HPDE6-E6E7 (cell line): Measurements from ENCODE around the gene MBD5.
A peak's percentile ranks its signal among the peaks of the same experiment; 100 is the strongest.

Source experiments
- DNase-seq: peaks from one replicate; pipeline ENCODE4 v3.0.0; 2011; ENCODE audit warnings: missing footprints; ENCODE audit errors: extremely low spot score

MBD5 gene

DNA sequence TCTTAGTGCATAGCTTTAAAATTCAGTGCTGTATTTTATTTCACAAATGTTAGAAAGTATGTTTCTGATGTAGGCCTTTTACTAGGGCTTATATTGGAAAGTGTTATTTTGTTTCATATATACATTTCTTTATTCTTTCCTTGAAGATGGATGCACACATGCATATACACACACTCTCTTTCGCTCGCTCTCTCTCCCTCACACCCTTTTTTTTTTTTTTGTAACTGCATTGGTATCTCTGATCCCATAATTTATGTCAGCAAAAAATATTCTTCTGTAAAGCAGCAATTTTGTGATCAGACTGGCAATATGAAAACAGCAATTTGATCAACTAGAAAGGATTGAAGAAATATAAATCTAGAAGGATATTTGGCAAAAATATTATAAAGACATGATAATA lies 2.0 kb downstream of the MBD5 start:
- no peak for DNase-seq

DNA sequence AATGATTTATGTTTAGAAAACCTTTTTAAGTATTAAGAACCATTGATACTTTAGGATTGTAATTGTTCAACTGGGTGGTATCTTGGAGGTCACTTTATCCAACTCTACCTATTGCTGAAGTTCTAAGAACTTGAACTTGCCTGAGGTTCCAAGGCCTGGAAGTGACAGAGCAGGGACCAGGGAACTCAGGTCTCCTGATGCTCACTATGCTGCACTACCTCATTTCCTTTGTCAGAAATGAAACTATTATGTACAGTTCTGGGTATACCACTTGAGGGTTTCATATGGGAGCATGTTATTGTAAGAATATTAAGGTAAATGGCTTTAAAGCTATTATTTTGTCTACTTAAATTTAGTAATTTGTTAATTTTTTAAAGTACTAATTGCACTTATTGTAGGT lies 3.0 kb downstream of the MBD5 start:
- DNase-seq: no peak

DNA sequence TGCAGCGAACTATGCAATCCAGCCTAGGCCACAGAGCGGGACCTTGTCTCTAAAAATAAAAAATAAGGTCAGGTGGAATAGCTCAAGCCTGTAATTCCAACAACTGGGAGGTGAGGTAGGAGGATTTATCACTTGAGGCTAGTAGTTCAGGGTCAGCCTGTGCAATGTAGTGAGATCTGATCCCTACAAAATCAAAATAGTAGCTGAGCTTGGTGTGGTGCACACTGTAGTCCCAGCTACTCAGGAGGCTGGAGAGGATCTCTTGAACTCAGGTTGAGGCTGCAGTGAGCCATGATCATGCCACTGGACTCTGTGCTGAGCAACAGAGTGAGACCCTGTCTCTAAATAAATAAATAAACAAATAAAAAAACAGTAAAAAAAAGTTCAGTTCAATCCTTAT lies 5.7 kb downstream of the MBD5 start:
- no peak for DNase-seq

- DNase-seq: no peak
These were observed 6.9 kb downstream of the MBD5 start for GRCh38 chr2:148027822-148028221.

DNA sequence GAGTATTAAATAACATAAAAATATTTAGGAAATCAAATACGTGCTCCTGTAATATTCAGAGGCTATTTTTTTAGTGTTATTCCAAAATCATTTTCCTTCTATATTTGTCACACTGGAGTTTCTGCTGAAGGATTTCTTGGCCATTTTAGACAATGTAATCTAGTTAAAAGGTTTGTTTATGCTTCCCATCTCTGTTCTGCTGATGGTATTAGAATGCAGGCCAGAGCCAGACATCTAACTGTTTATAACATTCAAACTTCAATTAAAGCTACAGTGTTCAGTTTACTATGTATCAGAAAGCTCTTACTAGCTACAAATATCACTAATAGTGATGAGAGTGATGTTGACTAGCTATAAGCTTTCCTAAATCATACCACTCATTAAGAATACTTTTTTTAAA lies 7.9 kb downstream of the MBD5 start:
- no peak for DNase-seq

DNA sequence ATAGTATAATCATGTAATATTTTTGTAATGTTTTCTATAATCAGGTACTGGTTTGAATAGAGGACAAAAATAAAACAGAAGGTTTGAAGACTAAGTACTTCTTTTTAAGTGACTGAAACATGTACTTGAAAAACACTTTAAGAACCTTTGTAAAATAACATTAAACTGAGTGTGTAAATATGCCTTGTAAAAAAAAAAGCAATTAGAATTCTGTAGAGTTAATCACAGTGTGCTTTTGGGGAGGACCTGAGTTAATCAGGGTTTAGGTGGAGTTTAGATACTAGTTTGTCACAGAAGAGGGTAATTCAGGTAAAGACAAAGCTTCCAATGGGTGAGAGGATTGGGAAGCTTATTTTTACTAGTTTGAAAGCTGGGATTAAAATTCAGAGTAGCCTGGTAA lies 10.3 kb downstream of the MBD5 start:
- DNase-seq: no peak

DNA sequence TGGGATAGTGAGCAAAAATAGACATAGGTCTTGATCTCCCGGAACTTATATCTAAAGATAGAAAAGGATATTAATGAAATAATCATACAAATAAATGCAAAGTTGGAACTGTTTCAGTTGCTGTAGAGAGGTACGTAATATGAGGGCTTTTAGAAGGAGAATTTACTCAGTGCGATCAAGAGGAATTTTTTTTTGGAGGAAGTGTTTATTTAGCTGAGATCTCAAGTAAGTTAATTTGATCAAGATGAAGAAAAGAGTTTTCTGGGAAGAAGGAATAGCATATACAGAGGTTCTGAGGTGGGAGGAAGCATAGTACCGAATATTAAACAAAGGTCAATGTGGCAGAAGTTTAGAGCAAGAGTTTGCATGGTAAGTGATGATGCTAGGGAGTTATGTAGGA lies 11.3 kb downstream of the MBD5 start:
- no peak for DNase-seq

GRCh38 chr2:148039783-148040182 lies 18.9 kb downstream of the MBD5 start:
- DNase-seq: no peak

DNA sequence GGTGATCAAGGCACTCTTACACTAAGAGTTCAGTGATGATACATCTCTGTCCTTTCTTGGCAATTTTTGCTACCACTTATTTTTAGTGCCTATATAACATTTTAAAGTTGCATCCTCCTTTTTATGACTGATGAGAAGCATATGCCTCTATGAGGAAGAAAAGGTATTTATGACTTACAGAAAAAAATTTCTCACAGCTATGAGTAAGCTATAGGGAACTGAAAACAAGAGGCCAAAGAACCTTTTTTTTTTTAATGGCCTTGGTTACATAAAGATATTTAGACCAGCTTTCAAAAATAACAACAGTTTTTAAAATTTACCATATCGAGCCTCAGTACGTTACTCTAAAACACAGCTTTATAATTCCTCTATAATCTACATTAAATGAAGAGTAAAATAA lies 21.3 kb downstream of the MBD5 start:
- no peak for DNase-seq

- DNase-seq: peak; percentile 2
These were observed 23.4 kb downstream of the MBD5 start for GRCh38 chr2:148044322-148044721.

- no peak for DNase-seq
These were observed 25.9 kb downstream of the MBD5 start for GRCh38 chr2:148046802-148047201.

DNA sequence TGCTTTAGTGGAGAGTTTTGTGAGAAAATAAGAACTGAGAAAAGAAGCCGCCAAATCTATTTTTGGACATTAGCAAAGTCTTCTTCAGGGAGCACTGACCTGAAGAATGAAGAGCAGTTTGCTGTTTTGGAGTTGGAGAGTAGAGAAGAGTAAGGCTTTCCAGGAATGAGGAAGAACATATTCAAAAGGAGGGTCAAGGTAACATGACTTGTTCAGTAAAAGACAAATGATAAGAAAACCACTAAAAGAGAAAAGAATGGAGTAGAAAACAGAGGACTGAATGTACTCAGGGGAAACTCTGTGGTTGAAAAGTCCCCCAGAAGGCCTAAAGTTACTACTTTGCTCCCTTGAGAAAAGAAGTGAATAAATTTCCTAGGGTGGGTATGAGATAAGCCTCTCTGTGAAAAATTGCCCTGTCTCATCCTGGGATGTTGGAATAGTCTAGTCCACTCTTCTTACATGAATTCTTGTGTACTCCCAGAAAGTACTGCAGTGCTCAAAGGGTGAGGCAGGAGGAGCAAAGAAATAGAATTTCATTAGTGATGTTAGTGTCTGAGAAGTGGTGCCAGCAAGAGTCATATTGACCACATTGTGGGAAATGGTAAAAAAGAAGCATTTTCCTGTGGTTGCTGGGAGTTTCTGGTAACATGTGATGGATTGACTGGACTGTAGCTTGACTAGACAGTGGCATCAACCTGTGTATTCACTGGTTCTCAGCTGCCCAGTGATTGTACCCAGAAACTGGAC lies 27.8 kb downstream of the MBD5 start:
- DNase-seq: no peak

DNA sequence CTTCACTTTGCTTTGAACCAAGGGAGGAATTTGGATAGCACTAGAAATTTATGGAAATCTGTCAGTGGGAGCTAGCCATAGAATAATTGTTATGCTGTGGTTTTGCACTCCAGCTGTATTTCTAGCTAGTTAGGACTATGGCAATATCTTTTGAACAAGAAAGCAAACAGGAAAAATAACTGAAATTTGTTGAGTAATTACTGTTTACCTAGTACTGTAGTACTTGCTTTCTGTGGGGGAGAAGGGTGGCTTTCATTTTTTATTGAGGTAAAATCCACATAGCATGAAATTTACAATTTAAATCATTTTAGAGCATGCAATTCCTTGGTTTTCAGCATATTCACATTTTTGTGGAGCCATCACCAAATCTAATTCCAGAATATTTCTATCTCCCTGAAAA lies 28.4 kb downstream of the MBD5 start:
- no peak for DNase-seq

DNA sequence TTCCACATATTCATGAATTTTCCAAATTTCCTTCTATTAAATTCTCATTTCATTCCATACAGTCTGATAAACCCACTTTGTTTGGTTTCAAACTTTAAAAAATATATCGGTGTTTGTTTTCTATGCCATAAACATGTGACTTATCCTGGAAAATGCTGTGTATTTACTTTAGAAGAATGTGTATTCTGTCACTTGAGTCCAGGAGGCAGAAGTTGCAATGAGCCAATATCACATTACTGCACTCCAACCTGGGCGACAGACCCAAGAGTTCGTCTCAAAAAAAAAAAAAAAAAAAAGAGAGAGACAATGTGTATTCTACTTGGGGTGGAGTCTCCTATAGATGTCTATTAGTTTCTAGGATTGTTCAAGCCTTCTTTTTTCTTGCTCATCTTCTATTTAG lies 31.8 kb downstream of the MBD5 start:
- no peak for DNase-seq

DNA sequence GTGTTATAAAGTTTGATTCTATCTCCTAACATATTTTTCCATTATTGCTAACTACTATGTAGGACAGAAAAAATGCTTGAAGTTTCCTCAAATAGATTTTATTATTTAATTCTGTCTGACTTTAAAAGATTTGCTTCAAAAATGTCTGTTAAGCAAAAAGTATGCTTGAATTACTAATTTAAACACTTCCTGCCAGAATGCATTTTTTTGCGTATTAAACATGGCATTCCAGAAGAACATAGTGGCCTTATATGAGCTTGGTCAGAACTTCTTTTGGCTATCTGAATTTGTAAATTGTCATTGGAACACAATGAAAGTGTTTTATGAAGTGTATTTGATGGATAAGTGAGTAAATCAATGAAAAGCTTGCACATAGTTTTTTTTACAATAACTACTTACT lies 37.8 kb downstream of the MBD5 start:
- DNase-seq: no peak

GRCh38 chr2:148063633-148064032 lies 42.7 kb downstream of the MBD5 start:
- DNase-seq: no peak

DNA sequence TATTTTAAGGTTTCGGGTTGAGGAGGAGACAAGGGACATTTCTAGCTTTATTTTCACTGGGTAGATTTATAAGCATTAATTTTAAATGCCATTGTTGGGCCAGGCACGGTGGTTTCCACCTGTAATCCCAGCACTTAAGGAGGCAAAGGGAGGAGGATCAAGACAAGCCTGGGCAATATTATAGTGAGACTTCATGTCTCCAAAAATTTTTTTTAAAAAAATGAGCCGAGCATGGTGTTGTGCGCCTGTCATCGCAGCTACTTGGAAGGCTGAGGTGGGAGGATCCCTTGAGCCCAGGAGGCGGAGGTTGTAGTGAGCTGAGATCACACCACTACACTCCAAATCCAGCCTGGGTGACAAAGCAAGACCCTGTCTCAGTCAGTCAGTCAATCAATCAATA lies 45.0 kb downstream of the MBD5 start:
- DNase-seq: no peak

DNA sequence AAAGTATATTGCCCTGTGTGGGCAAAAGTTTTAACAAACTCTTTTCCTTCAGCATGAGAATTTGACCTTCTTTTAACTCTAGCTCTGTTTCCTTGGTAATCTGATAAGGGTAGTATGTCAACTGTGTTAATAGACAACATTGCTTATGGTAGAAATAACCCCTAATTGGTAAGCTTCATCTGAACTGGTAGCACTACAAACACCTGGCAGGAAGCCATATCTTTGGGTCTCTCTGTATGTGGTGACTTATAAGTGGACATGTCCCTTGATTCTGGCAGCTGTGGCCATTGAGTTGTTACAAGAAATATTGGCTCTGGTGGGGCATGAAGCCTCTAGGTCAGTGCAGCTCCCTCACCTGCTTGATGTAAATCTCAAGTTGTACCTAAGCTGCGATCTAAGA lies 46.9 kb downstream of the MBD5 start:
- DNase-seq: no peak

- DNase-seq: no peak
These were observed 50.5 kb downstream of the MBD5 start for GRCh38 chr2:148071351-148071750.

- no peak for DNase-seq
These were observed 75.1 kb downstream of the MBD5 start for GRCh38 chr2:148096012-148096411.

DNA sequence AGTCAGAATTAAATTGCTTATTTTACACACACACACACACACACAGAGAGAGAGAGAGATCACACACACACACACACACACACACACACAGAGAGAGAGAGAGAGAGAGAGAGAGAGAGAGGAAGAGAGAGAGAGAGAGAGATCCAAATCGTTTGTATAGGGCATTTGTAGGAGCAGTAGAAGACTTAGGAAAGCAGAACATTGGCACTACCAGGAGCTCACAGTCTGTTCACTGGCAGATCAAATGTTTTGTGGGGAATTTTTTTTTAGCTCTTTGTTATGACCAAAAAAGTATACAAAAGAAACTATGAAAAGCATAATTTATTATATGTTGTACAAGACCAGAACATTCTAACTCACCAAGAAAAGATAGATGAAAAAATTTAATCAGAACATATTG lies 81.8 kb downstream of the MBD5 start:
- no peak for DNase-seq

GRCh38 chr2:148103946-148104345 lies 83.1 kb downstream of the MBD5 start:
- no peak for DNase-seq

DNA sequence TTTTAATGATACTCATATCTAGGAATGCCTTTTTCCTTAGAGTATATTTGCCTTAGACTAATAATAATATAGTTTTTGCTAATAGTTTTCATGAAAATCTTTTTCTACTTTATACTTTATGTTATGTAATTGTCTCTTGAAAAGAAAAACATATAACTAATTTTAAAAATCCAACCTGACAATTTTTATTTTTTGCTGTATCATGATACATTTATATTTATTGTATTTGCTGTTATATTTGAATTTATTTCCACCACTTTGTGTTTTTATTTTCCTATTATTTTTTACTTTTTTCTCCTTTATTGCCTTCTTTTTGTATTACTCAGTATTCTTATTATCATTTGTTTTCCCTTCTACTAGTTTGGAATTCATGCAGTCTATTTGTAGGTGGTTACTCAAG lies 85.4 kb downstream of the MBD5 start:
- DNase-seq: no peak

- DNase-seq: no peak
These were observed 87.5 kb downstream of the MBD5 start for GRCh38 chr2:148108385-148108784.
